Activated CD4-positive, CD25-positive, alpha-beta regulatory T cell treated with anti-CD3 and anti-CD28 coated beads, Interleukin-2, amount 50 U/mL, for 16 hours (primary cell): ENCODE measurements around the gene ADGRD2.

Experiments used
- DNase-seq: peaks from one replicate; pipeline ENCODE4 v3.0.0-alpha.2; 2020; ENCODE audit warnings: low read depth, low spot score

Gene ADGRD2

GRCh38 chr9:124479371-124479770, 29.1 kb downstream of the ADGRD2 start:
- no peak for DNase-seq

GRCh38 chr9:124479947-124480620, 29.8 kb downstream of the ADGRD2 start:
- DNase-seq: no peak

- DNase-seq: no peak
Measured at GRCh38 chr9:124480621-124480981, 30.4 kb downstream of the ADGRD2 start.

- no peak for DNase-seq
Measured at GRCh38 chr9:124481115-124481514, 30.9 kb downstream of the ADGRD2 start.

- no peak for DNase-seq
Measured at GRCh38 chr9:124482431-124483031, 32.3 kb downstream of the ADGRD2 start.

GRCh38 chr9:124483481-124483880, 33.2 kb downstream of the ADGRD2 start:
- no peak for DNase-seq

GRCh38 chr9:124485201-124485600, 35.0 kb downstream of the ADGRD2 start:
- DNase-seq: no peak

- no peak for DNase-seq
Measured at GRCh38 chr9:124485936-124486335, 35.7 kb downstream of the ADGRD2 start.

- no peak for DNase-seq
Measured at GRCh38 chr9:124486778-124487259, 36.6 kb downstream of the ADGRD2 start.

- no peak for DNase-seq
Measured at GRCh38 chr9:124487260-124488182, 37.3 kb downstream of the ADGRD2 start.

GRCh38 chr9:124488641-124489210, 38.5 kb downstream of the ADGRD2 start:
- no peak for DNase-seq

GRCh38 chr9:124489222-124489621, 39.0 kb downstream of the ADGRD2 start:
- no peak for DNase-seq

GRCh38 chr9:124490004-124490403, 39.8 kb downstream of the ADGRD2 start:
- DNase-seq: no peak

- DNase-seq: no peak
Measured at GRCh38 chr9:124491049-124491975, 41.1 kb downstream of the ADGRD2 start.

GRCh38 chr9:124492818-124493217, 42.6 kb downstream of the ADGRD2 start:
- DNase-seq: no peak

- no peak for DNase-seq
Measured at GRCh38 chr9:124493218-124493617, 43.0 kb downstream of the ADGRD2 start.

- DNase-seq: no peak
Measured at GRCh38 chr9:124493794-124494479, 43.7 kb downstream of the ADGRD2 start.

- DNase-seq: no peak
Measured at GRCh38 chr9:124495126-124496074, 45.1 kb downstream of the ADGRD2 start.

GRCh38 chr9:124496075-124496449, 45.8 kb downstream of the ADGRD2 start:
- no peak for DNase-seq
